Breast epithelium (tissue), 3 donors: ENCODE measurements around the gene TNFRSF18.

Experiments
- CTCF ChIP-seq, 3 donors: fragments of 450-650 bp; IDR thresholded peaks; one replicate each; pipeline ENCODE4 v1.5.1; 2016 to 2017; ENCODE audit warnings: antibody characterized with exemption in 3 of 3, mild to moderate bottlenecking in 3 of 3, moderate library complexity in 3 of 3
- POLR2AphosphoS5 ChIP-seq, 3 donors: sonication (generic); formaldehyde crosslinking; IDR thresholded peaks; one replicate each; pipeline ENCODE4 v1.6.1; 2017; ENCODE audit warnings: antibody characterized with exemption in 3 of 3

- TF ChIP-seq POLR2AphosphoS5 (IDR thresholded peaks at IDR 0.05) (no peak), CTCF (IDR thresholded peaks at IDR 0.05) (no peak)
These were observed 35.2 kb downstream of the TNFRSF18 start for GRCh38 chr1:1171161-1171545.
